Left lung (tissue), 10 donors: Measurements from ENCODE around the gene C1QL2. TPM values are rescaled to one million over a fixed set of nuclear protein-coding genes. Genes with fewer than 3 reads are reported as not detected.

Experiments
- ATAC-seq: fragments of 200-7000 bp; cut with Tn5 transposase; one replicate; pipeline ENCODE4 v1.9.1; 2020; ENCODE audit warnings: moderate library complexity
- DNase-seq, 4 donors: peaks; one replicate each; pipeline ENCODE4 v3.0.0-alpha.2; 2013 to 2020
- H3K27ac ChIP-seq, 2 donors: fragments of 200-600 bp; sonication (generic) in 1 of 2; one replicate each; pipeline versions ENCODE4 v1.5.0 to v1.8.0; 2020 to 2021
- H3K27me3 ChIP-seq, 2 donors: fragments of 200-600 bp; sonication (generic) in 1 of 2; one replicate each; pipeline versions ENCODE4 v1.5.0 to v1.8.0; 2020 to 2021
- H3K36me3 ChIP-seq, 2 donors: fragments of 200-600 bp; sonication (generic) in 1 of 2; one replicate each; pipeline versions ENCODE4 v1.5.0 to v1.8.0; 2020 to 2021
- H3K4me1 ChIP-seq, 2 donors: fragments of 200-600 bp; one replicate each; pipeline ENCODE4 v1.8.0; 2021
- H3K4me3 ChIP-seq, 2 donors: fragments of 200-600 bp; sonication (generic) in 1 of 2; one replicate each; pipeline versions ENCODE4 v1.5.0 to v1.8.0; 2020 to 2021; ENCODE audit warnings: mild to moderate bottlenecking in 1 of 2
- H3K9me3 ChIP-seq, 2 donors: fragments of 200-600 bp; sonication (generic) in 1 of 2; one replicate each; pipeline versions ENCODE4 v1.5.0 to v1.8.0; 2020 to 2021
- CTCF ChIP-seq, 2 donors: fragments of 200-600 bp; sonication (generic) in 1 of 2; IDR thresholded peaks; one replicate each; pipeline versions ENCODE4 v1.5.0 to v1.8.0; 2021; ENCODE audit warnings: antibody characterized with exemption in 2 of 2
- intact Hi-C, 2 donors: fragments of 100-400 bp; cut with DNase I; formaldehyde crosslinking; loops; one replicate each; pipeline versions ENCODE4 v1.11.2 to v1.14.2; 2022
- polyA plus RNA-seq, 6 donors: library from polyadenylated mRNA; unstranded; fragments of 120-200 nt; gene quantifications; one replicate each; pipeline ENCODE4 v1.2.1, GENCODE V29; 2013; ENCODE audit not compliant: insufficient read length in 6 of 6
- total RNA-seq, 2 donors: library from RNA; stranded (reverse); fragmentation: NEBNext Ultra II Directional; extraction: Animal tissue kit (Norgen Biotek cat#: 25700); gene quantifications; one replicate each; pipeline ENCODE4 v1.2.1, GENCODE V29; 2021
- donor health status: DM: no; HTN: yes; CAD: no.
- donor health status: DM: no; HTN: no; CAD: no.

C1QL2 gene
- total and polyA plus RNA-seq, 8 donors: not detected

- H3K36me3 ChIP-seq: no peaks in the 10 kb centered on the region
- peak in 2 of 4 donors; percentile 36 to 86 for DNase-seq
- H3K4me3 ChIP-seq: no peak overlapping the region
- H3K9me3 ChIP-seq: no peaks in the 10 kb centered on the region
- H3K4me1 ChIP-seq: no peaks in the 10 kb centered on the region
- H3K27me3 ChIP-seq: peaks cover 0 to 79% of the 10 kb centered on the region in 2 donors
- TF ChIP-seq CTCF (IDR thresholded peaks at IDR 0.05): peak; percentile 17 to 38
- no peak overlapping the region for H3K27ac ChIP-seq
- peak; percentile 61 for ATAC-seq
- intact Hi-C loops: no loop called here
These were observed 31.9 kb downstream of the C1QL2 start for GRCh38 chr2:119126650-119127049.

- Histone ChIP-seq H3K9me3 (no peaks in the 10 kb centered on the region), H3K36me3 (no peaks in the 10 kb centered on the region), H3K4me1 (no peaks in the 10 kb centered on the region), H3K27me3 (peaks cover 0 to 81% of the 10 kb centered on the region in 2 donors), H3K4me3 (no peak overlapping the region), H3K27ac (no peak overlapping the region)
- no peak for TF ChIP-seq CTCF (IDR thresholded peaks at IDR 0.05)
- intact Hi-C loops: no loop called here
- ATAC-seq (no peak), DNase-seq (peak in 1 of 4 donors; percentile 68)
These were observed 35.2 kb downstream of the C1QL2 start for GRCh38 chr2:119123389-119123788.

- H3K9me3 ChIP-seq: no peaks in the 10 kb centered on the region
- no peak overlapping the region for H3K4me3 ChIP-seq
- no peaks in the 10 kb centered on the region for H3K36me3 ChIP-seq
- H3K4me1 ChIP-seq: no peaks in the 10 kb centered on the region
- intact Hi-C loops: no loop called here
- no peak for ATAC-seq
- DNase-seq: no peak
- peaks cover 0 to 80% of the 10 kb centered on the region in 2 donors for H3K27me3 ChIP-seq
- no peak overlapping the region for H3K27ac ChIP-seq
- no peak for TF ChIP-seq CTCF (IDR thresholded peaks at IDR 0.05)
These were observed 35.9 kb downstream of the C1QL2 start for GRCh38 chr2:119122663-119123062.

- Histone ChIP-seq H3K36me3 (no peaks in the 10 kb centered on the region), H3K27me3 (peaks cover 0 to 70% of the 10 kb centered on the region in 2 donors), H3K27ac (no peak overlapping the region), H3K9me3 (no peaks in the 10 kb centered on the region), H3K4me3 (no peak overlapping the region), H3K4me1 (no peaks in the 10 kb centered on the region)
- TF ChIP-seq CTCF (IDR thresholded peaks at IDR 0.05): no peak
- DNase-seq: no peak
- intact Hi-C loops: no loop called here
- ATAC-seq: no peak
These were observed 38.4 kb downstream of the C1QL2 start for GRCh38 chr2:119119999-119120756.

GRCh38 chr2:119119076-119119785 is 39.3 kb downstream of the C1QL2 start:
- intact Hi-C loops: no loop called here
- Histone ChIP-seq H3K36me3 (no peaks in the 10 kb centered on the region), H3K27me3 (peaks cover 0 to 70% of the 10 kb centered on the region in 2 donors), H3K27ac (no peak overlapping the region), H3K9me3 (no peaks in the 10 kb centered on the region), H3K4me1 (no peaks in the 10 kb centered on the region), H3K4me3 (no peak overlapping the region)
- ATAC-seq (no peak), DNase-seq (no peak)
- no peak for TF ChIP-seq CTCF (IDR thresholded peaks at IDR 0.05)
